GM23248 (cell line): ENCODE measurements around the gene LINC00237. TPM values are rescaled to one million over a fixed set of nuclear protein-coding genes. Genes with fewer than 3 reads are reported as not detected.

Experiments used
- DNase-seq: peaks from one replicate; pipeline ENCODE4 v3.0.0-alpha.2; 2015
- H2AFZ ChIP-seq: fragments of 200-600 bp; sonication (generic); 2 replicates; pipeline ENCODE4 v1.6.1; 2016; ENCODE audit warnings: antibody characterized with exemption
- H3F3A ChIP-seq: fragments of 200-600 bp; sonication (generic); 2 replicates; pipeline ENCODE4 v1.6.1; 2016; ENCODE audit warnings: mild to moderate bottlenecking, antibody characterized with exemption, mixed run types; ENCODE audit not compliant: insufficient read depth
- H3K27ac ChIP-seq: fragments of 200-600 bp; sonication (generic); 2 replicates; pipeline ENCODE4 v1.5.1; 2016; ENCODE audit warnings: mild to moderate bottlenecking
- H3K27me3 ChIP-seq: fragments of 200-600 bp; sonication (generic); replicated peaks from 2 replicates; pipeline ENCODE4 v1.6.1; 2016; ENCODE audit warnings: mild to moderate bottlenecking; ENCODE audit not compliant: insufficient read depth
- H3K36me3 ChIP-seq: fragments of 200-600 bp; sonication (generic); 2 replicates; pipeline ENCODE4 v1.6.1; 2016; ENCODE audit warnings: low read depth, mild to moderate bottlenecking
- H3K4me1 ChIP-seq: fragments of 200-600 bp; sonication (generic); 2 replicates; pipeline ENCODE4 v1.6.1; 2016; ENCODE audit warnings: mild to moderate bottlenecking; ENCODE audit not compliant: insufficient read depth
- H3K4me2 ChIP-seq: fragments of 200-600 bp; sonication (generic); one replicate; pipeline ENCODE4 v1.6.1; 2016; ENCODE audit warnings: mild to moderate bottlenecking; ENCODE audit not compliant: unreplicated experiment
- H3K4me3 ChIP-seq: fragments of 200-600 bp; sonication (generic); 2 replicates; pipeline ENCODE4 v1.5.1; 2016; ENCODE audit warnings: mild to moderate bottlenecking
- H3K79me2 ChIP-seq: fragments of 200-600 bp; sonication (generic); 2 replicates; pipeline ENCODE4 v1.6.1; 2016; ENCODE audit warnings: mild to moderate bottlenecking; ENCODE audit not compliant: insufficient read depth
- H3K9ac ChIP-seq: fragments of 200-600 bp; sonication (generic); 2 replicates; pipeline ENCODE4 v1.6.1; 2016; ENCODE audit warnings: mild to moderate bottlenecking
- H3K9me2 ChIP-seq: fragments of 200-600 bp; sonication (generic); 2 replicates; pipeline ENCODE4 v1.6.1; 2016; ENCODE audit warnings: mixed run types, mild to moderate bottlenecking, moderate library complexity; ENCODE audit not compliant: insufficient read depth
- H3K9me3 ChIP-seq: fragments of 200-600 bp; sonication (generic); one replicate; pipeline ENCODE4 v1.6.1; 2017; ENCODE audit warnings: low read depth
- H4K20me1 ChIP-seq: fragments of 200-600 bp; sonication (generic); 2 replicates; pipeline ENCODE4 v1.6.0; 2016; ENCODE audit not compliant: insufficient read depth
- EZH2 ChIP-seq: fragments of 200-600 bp; sonication (generic); IDR thresholded peaks from 2 replicates; pipeline ENCODE4 v1.6.1; 2018; ENCODE audit warnings: antibody characterized with exemption, mild to moderate bottlenecking; ENCODE audit not compliant: insufficient read depth, poor library complexity, severe bottlenecking
- EZH2phosphoT487 ChIP-seq: fragments of 200-600 bp; sonication (generic); IDR thresholded peaks from 2 replicates; pipeline ENCODE4 v1.6.1; 2018; ENCODE audit warnings: antibody characterized with exemption, moderate library complexity, mild to moderate bottlenecking, low read depth; ENCODE audit not compliant: insufficient read depth
- WGBS, 2 experiments: methylation state at CpG; one replicate each; pipeline ENCODE4 v1.1.6; 2015 to 2017; ENCODE audit warnings: low lambda C conversion rate in 2 of 2, low coverage in 1 of 2; ENCODE audit errors: missing lambda C conversion rate in 2 of 2; 5-methylcytosine and 5-hydroxymethylcytosine counted together
- in situ Hi-C: fragments of 300-500 bp; cut with MboI; formaldehyde crosslinking; loops from 2 replicates; pipeline ENCODE4 v1.15.0; 2020
- polyA plus RNA-seq: library from polyadenylated mRNA; unstranded; fragments of >200 nt; fragmentation: Nextera tagmentation; extraction: Ambion mirVana; gene quantifications from 2 replicates; pipeline ENCODE4 v1.2.1, GENCODE V29; 2016
- total RNA-seq: library from RNA; depleted of rRNA; stranded (reverse); fragments of >200 nt; shearing (Covaris generic); gene quantifications from 2 replicates; pipeline ENCODE4 v1.2.3, GENCODE V29; 2014

Gene LINC00237
- total and polyA plus RNA-seq, 2 experiments from 2014 or later = not detected

- no peaks in the 10 kb centered on the region for H4K20me1 ChIP-seq
- TF ChIP-seq EZH2phosphoT487 = no peak
- TF ChIP-seq EZH2 = no peak
- no peaks in the 10 kb centered on the region for H3K9me3 ChIP-seq
- H3K27ac ChIP-seq = no peak overlapping the region
- H3K4me1 ChIP-seq = no peaks in the 10 kb centered on the region
- no peaks in the 10 kb centered on the region for H3F3A ChIP-seq
- H3K9ac ChIP-seq = no peak overlapping the region
- H3K36me3 ChIP-seq = peaks cover under 1% of the 10 kb centered on the region; the same call in 1 of the 2 replicates
- no peak overlapping the region for H2AFZ ChIP-seq
- DNase-seq = no peak
- no peaks in the 10 kb centered on the region for H3K79me2 ChIP-seq
- H3K27me3 ChIP-seq = no peaks in the 10 kb centered on the region
- in situ Hi-C loops = no loop called here
- H3K9me2 ChIP-seq = no peaks in the 10 kb centered on the region
- no peak overlapping the region for H3K4me3 ChIP-seq
- no peak overlapping the region for H3K4me2 ChIP-seq
- 81 to 84% methylated on average over 4 to 5 of the region's 5 CpGs for WGBS, 2 experiments
Observed at GRCh38 chr20:21141825-21142224, 35.7 kb upstream of the LINC00237 start.

- Histone ChIP-seq H3K36me3 (no peaks in the 10 kb centered on the region), H3K79me2 (no peaks in the 10 kb centered on the region), H3K9ac (no peak overlapping the region), H3K4me1 (no peaks in the 10 kb centered on the region), H2AFZ (no peak overlapping the region), H3K4me2 (no peak overlapping the region), H3K4me3 (no peak overlapping the region), H3K27me3 (no peaks in the 10 kb centered on the region), H3K27ac (no peak overlapping the region), H3K9me3 (no peaks in the 10 kb centered on the region), H3F3A (no peaks in the 10 kb centered on the region), H4K20me1 (no peaks in the 10 kb centered on the region), H3K9me2 (no peaks in the 10 kb centered on the region)
- DNase-seq = no peak
- 74% methylated on average over 3 of the region's 3 CpGs for WGBS, 2 experiments
- TF ChIP-seq EZH2phosphoT487 = no peak
- no peak for TF ChIP-seq EZH2
- in situ Hi-C loops = no loop called here
Observed at GRCh38 chr20:21139881-21140566, 33.9 kb upstream of the LINC00237 start.

GRCh38 chr20:21137078-21137477 lies 30.9 kb upstream of the LINC00237 start:
- H3K27me3 ChIP-seq = no peaks in the 10 kb centered on the region
- TF ChIP-seq EZH2phosphoT487 = no peak
- TF ChIP-seq EZH2 = no peak
- H3K4me1 ChIP-seq = no peaks in the 10 kb centered on the region
- H3K9ac ChIP-seq = no peak overlapping the region
- in situ Hi-C loops = no loop called here
- no peaks in the 10 kb centered on the region for H3K36me3 ChIP-seq
- H3K9me2 ChIP-seq = no peaks in the 10 kb centered on the region
- no peaks in the 10 kb centered on the region for H4K20me1 ChIP-seq
- H3K4me2 ChIP-seq = no peak overlapping the region
- no peak overlapping the region for H2AFZ ChIP-seq
- no peaks in the 10 kb centered on the region for H3F3A ChIP-seq
- H3K27ac ChIP-seq = no peak overlapping the region
- no peaks in the 10 kb centered on the region for H3K9me3 ChIP-seq
- DNase-seq = no peak
- 80% methylated on average over 1 of the region's 1 CpG for WGBS, 2 experiments
- no peak overlapping the region for H3K4me3 ChIP-seq
- no peaks in the 10 kb centered on the region for H3K79me2 ChIP-seq

GRCh38 chr20:21136015-21136732 lies 30.0 kb upstream of the LINC00237 start:
- Histone ChIP-seq H3K27ac (no peak overlapping the region), H3K9me3 (no peaks in the 10 kb centered on the region), H3K9ac (no peak overlapping the region), H3K27me3 (no peaks in the 10 kb centered on the region), H3K4me1 (no peaks in the 10 kb centered on the region), H3K9me2 (no peaks in the 10 kb centered on the region), H4K20me1 (no peaks in the 10 kb centered on the region), H3K36me3 (no peaks in the 10 kb centered on the region), H3K4me3 (no peak overlapping the region), H3F3A (no peaks in the 10 kb centered on the region), H3K79me2 (no peaks in the 10 kb centered on the region), H3K4me2 (no peak overlapping the region), H2AFZ (no peak overlapping the region)
- no peak for DNase-seq
- whole genome bisulfite sequencing, 2 experiments = 92 to 94% methylated on average over 8 of the region's 8 CpGs
- in situ Hi-C loops = no loop called here
- no peak for TF ChIP-seq EZH2phosphoT487
- no peak for TF ChIP-seq EZH2
